ENCODE results near the gene MYO7B. TPM values are rescaled to one million over a fixed set of nuclear protein-coding genes. Genes with fewer than 3 reads are reported as not detected.
A peak's percentile ranks its signal among the peaks of the same experiment; 100 is the strongest.

MYO7B gene
- total RNA-seq, 5 donors from 2014 or later (not counting 1 experiment from before 2014, with no cell fraction given) = 0.13 to 0.96 (median 0.28) TPM; not detected in 1

GRCh38 chr2:127650041-127650784 is 114.7 kb downstream of the MYO7B start:
- no peak overlapping the region for H3K27ac ChIP-seq (ENCODE audit: low read length)
- no peaks in the 10 kb centered on the region for H3K9me3 ChIP-seq
- Mint-ChIP-seq H3K4me3 (peak overlapping the region in 1 of 3 donors; percentile 72), H3K27me3 (peaks cover 0 to 3% of the 10 kb centered on the region in 2 donors), H3K4me1 (peaks cover 12 to 26% (median 25%) of the 10 kb centered on the region in 3 donors), H3K27ac (no peak overlapping the region), H3K36me3 (no peaks in the 10 kb centered on the region), H3K9me3 (no peaks in the 10 kb centered on the region)
- peaks cover 8 to 29% of the 10 kb centered on the region in 2 experiments for H3K4me1 ChIP-seq (ENCODE audit: control insufficient read depth in 1 of 2, extremely low read depth in 1 of 2, insufficient read depth in 2 of 2, low read length in 2 of 2)
- ChIA-PET CTCF (interaction anchor here (0.6 to 5.2 kb wide), 5 partner anchors 10 to 157 kb away, joined by 4 to 39 read pairs (median 5); no protein-coding TSS in a partner anchor), POLR2A (no interaction called here)
- DNase-seq (no peak), ATAC-seq (replicated peaks in 1 of 4) (peak in 1 of 4 experiments; percentile 14)
- H3K4me3 ChIP-seq (ENCODE audit: control insufficient read depth in 1 of 2, extremely low read depth in 1 of 2, low read length in 1 of 2) = no peak overlapping the region
- peaks cover 0 to 18% of the 10 kb centered on the region in 2 experiments for H3K27me3 ChIP-seq (replicated peaks in 1 of 2; ENCODE audit: control insufficient read depth in 2 of 2, extremely low read depth in 1 of 2, insufficient read depth in 2 of 2, low read length in 1 of 2)
- H3K36me3 ChIP-seq (ENCODE audit: control insufficient read depth in 2 of 2, extremely low read depth in 1 of 2, insufficient read depth in 1 of 2, low read length in 1 of 2) = no peaks in the 10 kb centered on the region
- 77% methylated on average over 17 of the region's 17 CpGs for WGBS (ENCODE audit: insufficient coverage)

GRCh38 chr2:127650785-127651380 is 115.4 kb downstream of the MYO7B start:
- Histone ChIP-seq H3K9me3 (no peaks in the 10 kb centered on the region), H3K4me3 (ENCODE audit: control insufficient read depth in 1 of 2, extremely low read depth in 1 of 2, low read length in 1 of 2) (no peak overlapping the region), H3K4me1 (ENCODE audit: control insufficient read depth in 1 of 2, extremely low read depth in 1 of 2, insufficient read depth in 2 of 2, low read length in 2 of 2) (peaks cover 8 to 29% of the 10 kb centered on the region in 2 experiments), H3K36me3 (ENCODE audit: control insufficient read depth in 2 of 2, extremely low read depth in 1 of 2, insufficient read depth in 1 of 2, low read length in 1 of 2) (no peaks in the 10 kb centered on the region), H3K27ac (ENCODE audit: low read length) (no peak overlapping the region), H3K27me3 (replicated peaks in 1 of 2; ENCODE audit: control insufficient read depth in 2 of 2, extremely low read depth in 1 of 2, insufficient read depth in 2 of 2, low read length in 1 of 2) (peaks cover 0 to 19% of the 10 kb centered on the region in 2 experiments)
- Mint-ChIP-seq H3K4me1 (peaks cover 12 to 26% (median 25%) of the 10 kb centered on the region in 3 donors), H3K27ac (no peak overlapping the region), H3K36me3 (no peaks in the 10 kb centered on the region), H3K27me3 (peaks cover 0 to 3% of the 10 kb centered on the region in 2 donors), H3K4me3 (no peak overlapping the region), H3K9me3 (no peaks in the 10 kb centered on the region)
- CTCF ChIA-PET = interaction anchor here (0.9 to 5.2 kb wide), 5 partner anchors 11 to 60 kb away, joined by 4 to 39 read pairs (median 17); no protein-coding TSS in a partner anchor
- POLR2A ChIA-PET = no interaction called here
- ATAC-seq (replicated peaks in 1 of 4) = no peak
- 79% methylated on average over 19 of the region's 28 CpGs for WGBS (ENCODE audit: insufficient coverage)
- DNase-seq = no peak

- DNase-seq (no peak), ATAC-seq (replicated peaks in 1 of 4) (no peak)
- no peaks in the 10 kb centered on the region for H3K9me3 Mint-ChIP-seq
- H3K27me3 Mint-ChIP-seq = peaks cover 0 to 3% of the 10 kb centered on the region in 2 donors
- H3K9me3 ChIP-seq = no peaks in the 10 kb centered on the region
- H3K36me3 Mint-ChIP-seq = no peaks in the 10 kb centered on the region
- no peak overlapping the region for H3K4me3 Mint-ChIP-seq
- no peak overlapping the region for H3K27ac ChIP-seq (ENCODE audit: low read length)
- peaks cover 0 to 19% of the 10 kb centered on the region in 2 experiments for H3K27me3 ChIP-seq (replicated peaks in 1 of 2; ENCODE audit: control insufficient read depth in 2 of 2, extremely low read depth in 1 of 2, insufficient read depth in 2 of 2, low read length in 1 of 2)
- CTCF ChIA-PET = interaction anchor here (2.5 to 5.2 kb wide), 2 partner anchors 60 kb away, joined by 17 to 35 read pairs; no protein-coding TSS in a partner anchor
- H3K27ac Mint-ChIP-seq = no peak overlapping the region
- H3K4me3 ChIP-seq (ENCODE audit: control insufficient read depth in 1 of 2, extremely low read depth in 1 of 2, low read length in 1 of 2) = no peak overlapping the region
- 91% methylated on average over 29 of the region's 29 CpGs for WGBS (ENCODE audit: insufficient coverage)
- H3K4me1 Mint-ChIP-seq = peaks cover 12 to 26% (median 25%) of the 10 kb centered on the region in 3 donors
- H3K36me3 ChIP-seq (ENCODE audit: control insufficient read depth in 2 of 2, extremely low read depth in 1 of 2, insufficient read depth in 1 of 2, low read length in 1 of 2) = no peaks in the 10 kb centered on the region
- peaks cover 8 to 26% of the 10 kb centered on the region in 2 experiments for H3K4me1 ChIP-seq (ENCODE audit: control insufficient read depth in 1 of 2, extremely low read depth in 1 of 2, insufficient read depth in 2 of 2, low read length in 2 of 2)
- POLR2A ChIA-PET = no interaction called here
These were observed 115.9 kb downstream of the MYO7B start for GRCh38 chr2:127651381-127651809.

- Mint-ChIP-seq H3K9me3 (no peaks in the 10 kb centered on the region), H3K4me1 (peaks cover 12 to 26% (median 22%) of the 10 kb centered on the region in 3 donors), H3K27ac (no peak overlapping the region), H3K27me3 (peaks cover 0 to 3% of the 10 kb centered on the region in 2 donors), H3K36me3 (no peaks in the 10 kb centered on the region), H3K4me3 (no peak overlapping the region)
- DNase-seq (no peak), ATAC-seq (replicated peaks in 1 of 4) (no peak)
- Histone ChIP-seq H3K4me1 (ENCODE audit: control insufficient read depth in 1 of 2, extremely low read depth in 1 of 2, insufficient read depth in 2 of 2, low read length in 2 of 2) (peaks cover 8 to 21% of the 10 kb centered on the region in 2 experiments), H3K27me3 (replicated peaks in 1 of 2; ENCODE audit: control insufficient read depth in 2 of 2, extremely low read depth in 1 of 2, insufficient read depth in 2 of 2, low read length in 1 of 2) (peaks cover 0 to 24% of the 10 kb centered on the region in 2 experiments), H3K36me3 (ENCODE audit: control insufficient read depth in 2 of 2, extremely low read depth in 1 of 2, insufficient read depth in 1 of 2, low read length in 1 of 2) (no peaks in the 10 kb centered on the region), H3K9me3 (no peaks in the 10 kb centered on the region), H3K27ac (ENCODE audit: low read length) (no peak overlapping the region), H3K4me3 (ENCODE audit: control insufficient read depth in 1 of 2, extremely low read depth in 1 of 2, low read length in 1 of 2) (no peak overlapping the region)
- CTCF ChIA-PET = interaction anchor here (0.5 to 2.5 kb wide), 5 partner anchors 42 to 383 kb away, joined by 3 to 17 read pairs (median 5); no protein-coding TSS in a partner anchor
- POLR2A ChIA-PET = no interaction called here
- 84% methylated on average over 9 of the region's 14 CpGs for WGBS (ENCODE audit: insufficient coverage)
These were observed 116.6 kb downstream of the MYO7B start for GRCh38 chr2:127651971-127652550.

- H3K27me3 ChIP-seq (replicated peaks in 1 of 2; ENCODE audit: control insufficient read depth in 2 of 2, extremely low read depth in 1 of 2, insufficient read depth in 2 of 2, low read length in 1 of 2) = peaks cover 0 to 28% of the 10 kb centered on the region in 2 experiments
- H3K4me3 ChIP-seq (ENCODE audit: control insufficient read depth in 1 of 2, extremely low read depth in 1 of 2, low read length in 1 of 2) = no peak overlapping the region
- no peaks in the 10 kb centered on the region for H3K9me3 ChIP-seq
- DNase-seq (no peak), ATAC-seq (replicated peaks in 1 of 4) (no peak)
- H3K4me1 ChIP-seq (ENCODE audit: control insufficient read depth in 1 of 2, extremely low read depth in 1 of 2, insufficient read depth in 2 of 2, low read length in 2 of 2) = peaks cover 8 to 17% of the 10 kb centered on the region in 2 experiments
- H3K27ac ChIP-seq (ENCODE audit: low read length) = no peak overlapping the region
- CTCF ChIA-PET = interaction anchor here (0.8 to 2.5 kb wide), 4 partner anchors 42 to 63 kb away, joined by 3 to 17 read pairs (median 8); no protein-coding TSS in a partner anchor
- Mint-ChIP-seq H3K4me3 (no peak overlapping the region), H3K27me3 (peaks cover 0 to 3% of the 10 kb centered on the region in 2 donors), H3K9me3 (no peaks in the 10 kb centered on the region), H3K36me3 (no peaks in the 10 kb centered on the region), H3K27ac (no peak overlapping the region), H3K4me1 (peaks cover 11 to 20% (median 18%) of the 10 kb centered on the region in 3 donors)
- 80% methylated on average over 24 of the region's 25 CpGs for WGBS (ENCODE audit: insufficient coverage)
- no peaks in the 10 kb centered on the region for H3K36me3 ChIP-seq (ENCODE audit: control insufficient read depth in 2 of 2, extremely low read depth in 1 of 2, insufficient read depth in 1 of 2, low read length in 1 of 2)
- POLR2A ChIA-PET = no interaction called here
These were observed 117.4 kb downstream of the MYO7B start for GRCh38 chr2:127652786-127653357.
